ENCODE data around the gene TRIM33. TPM values are rescaled to one million over a fixed set of nuclear protein-coding genes. Genes with fewer than 3 reads are reported as not detected.
A peak's percentile ranks its signal among the peaks of the same experiment; 100 is the strongest.
"Not testable (repeated sequence)": the region's sequence is repeated elsewhere in the genome, so short reads cannot be mapped to it uniquely, and the experiment has no call there.

TRIM33 gene
- total and polyA plus RNA-seq, 4 experiments from 2014 or later, result 26.8 to 54.4 (median 42.1) TPM

DNA sequence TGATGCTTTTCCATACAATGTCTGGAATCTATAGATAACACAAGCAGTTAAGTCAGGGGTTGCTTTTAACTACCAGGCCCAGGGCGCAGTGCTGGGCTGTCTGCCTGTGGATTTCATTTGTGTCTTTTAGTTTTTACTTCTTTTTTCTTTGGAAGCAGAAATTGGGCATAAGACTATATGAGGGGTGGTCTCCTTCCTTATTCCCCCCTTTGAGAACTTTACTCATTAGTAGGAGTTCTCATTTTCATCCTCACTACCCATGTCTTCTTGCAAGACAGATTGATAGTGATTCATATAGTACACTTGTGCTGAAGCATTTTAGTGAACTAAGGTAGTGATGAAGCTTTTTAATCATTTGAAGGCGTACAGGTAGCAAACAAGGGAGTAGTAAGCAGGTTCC, 147.8 kb downstream of the TRIM33 start:
- CTCF ChIA-PET (ENCODE audit: partially characterized antibody); H3K9me3 ChIP-seq (ENCODE audit: control insufficient read depth in 1 of 2, low read length in 2 of 2); H3K27ac ChIP-seq (ENCODE audit: low read depth, low read length); H3K27me3 ChIP-seq (ENCODE audit: insufficient read depth, low read length); intact Hi-C loops (cut with micrococcal nuclease); H3K4me3 Mint-ChIP-seq; POLR2A ChIA-PET (ENCODE audit: partially characterized antibody); H3K4me3 ChIP-seq (ENCODE audit: low read length in 2 of 2); H3K27ac Mint-ChIP-seq; DNase-seq; H3K4me1 ChIP-seq (ENCODE audit: insufficient read depth, low read length); H3K36me3 ChIP-seq (ENCODE audit: insufficient read depth, low read length); H3K27me3 Mint-ChIP-seq; H3K4me1 Mint-ChIP-seq: not testable (repeated sequence)
- peaks cover 12 to 15% of the 10 kb centered on the region in 2 donors for H3K36me3 Mint-ChIP-seq
- peaks cover 2 to 47% (median 32%) of the 10 kb centered on the region in 8 donors for H3K9me3 Mint-ChIP-seq

DNA sequence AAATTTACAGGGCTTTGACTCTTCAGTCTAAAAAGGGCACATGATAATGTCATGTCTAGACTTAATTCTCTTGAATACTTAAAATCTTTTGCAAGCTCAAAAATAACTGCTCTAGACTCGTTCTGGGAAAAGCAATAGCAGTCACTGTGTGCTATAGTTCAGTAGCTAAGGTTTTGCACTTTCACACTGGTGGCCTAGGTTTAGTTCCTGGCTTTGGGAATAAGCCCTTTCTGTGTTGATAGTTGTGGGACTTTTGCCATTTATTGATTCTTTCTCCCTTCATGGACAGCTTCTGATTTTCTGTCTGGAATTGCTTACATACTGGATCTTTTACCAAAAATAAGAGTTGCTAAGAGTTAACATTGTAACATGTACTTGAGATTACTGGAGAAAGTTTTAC, 151.2 kb downstream of the TRIM33 start:
- peaks cover 0 to 34% (median 25%) of the 10 kb centered on the region in 8 donors for H3K9me3 Mint-ChIP-seq
- POLR2A ChIA-PET (ENCODE audit: partially characterized antibody), result no interaction called here
- peaks cover 12% of the 10 kb centered on the region in 2 donors for H3K36me3 Mint-ChIP-seq
- H3K27me3 Mint-ChIP-seq, result no peaks in the 10 kb centered on the region
- H3K27ac ChIP-seq (ENCODE audit: low read depth, low read length), result no peak overlapping the region
- H3K4me1 ChIP-seq (ENCODE audit: insufficient read depth, low read length), result no peaks in the 10 kb centered on the region
- no peaks in the 10 kb centered on the region for H3K27me3 ChIP-seq (ENCODE audit: insufficient read depth, low read length)
- no peaks in the 10 kb centered on the region for H3K36me3 ChIP-seq (ENCODE audit: insufficient read depth, low read length)
- H3K4me3 ChIP-seq (ENCODE audit: low read length in 2 of 2), result no peak overlapping the region
- no peak overlapping the region for H3K27ac Mint-ChIP-seq
- CTCF ChIA-PET (ENCODE audit: partially characterized antibody), result interaction anchor here (1.8 kb wide), 1 partner anchor 13 kb away, joined by 8 read pairs; no protein-coding TSS in a partner anchor
- H3K9me3 ChIP-seq (ENCODE audit: control insufficient read depth in 1 of 2, low read length in 2 of 2), result peaks cover 0 to 8% of the 10 kb centered on the region in 2 donors
- no peaks in the 10 kb centered on the region for H3K4me1 Mint-ChIP-seq
- DNase-seq, result no peak
- intact Hi-C loops (cut with micrococcal nuclease), result no loop called here
- H3K4me3 Mint-ChIP-seq, result no peak overlapping the region

DNA sequence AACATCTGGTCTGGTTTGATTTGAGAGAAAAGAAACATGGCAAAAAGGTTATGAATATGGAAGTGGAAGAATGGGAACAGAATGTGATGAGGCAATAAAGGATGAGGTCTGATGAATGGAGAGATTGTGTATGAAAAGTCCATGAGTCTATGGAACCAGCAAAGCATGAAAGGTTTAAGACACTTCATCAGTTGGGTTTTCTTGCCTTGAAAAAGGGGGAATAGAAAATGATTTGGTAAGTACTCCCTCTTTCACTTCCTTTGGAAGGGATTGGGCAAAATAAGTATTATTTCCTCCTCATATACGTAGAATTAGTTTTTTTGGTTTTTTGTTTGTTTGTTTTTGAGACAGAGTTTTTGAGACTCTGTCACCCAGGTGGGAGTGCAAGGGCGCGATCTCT, 155.8 kb downstream of the TRIM33 start:
- CTCF ChIA-PET (ENCODE audit: partially characterized antibody), result interaction anchor here (1.0 kb wide), 1 partner anchor 8 kb away, joined by 3 read pairs; no protein-coding TSS in a partner anchor
- intact Hi-C loops (cut with micrococcal nuclease), result no loop called here
- Mint-ChIP-seq H3K27me3 (no peaks in the 10 kb centered on the region), H3K36me3 (no peaks in the 10 kb centered on the region), H3K4me1 (peaks cover 0 to 15% (median 2%) of the 10 kb centered on the region in 4 donors), H3K27ac (no peak overlapping the region), H3K9me3 (peaks cover 0 to 3% (median 0%) of the 10 kb centered on the region in 8 donors), H3K4me3 (no peak overlapping the region)
- Histone ChIP-seq H3K27ac (ENCODE audit: low read depth, low read length) (no peak overlapping the region), H3K4me1 (ENCODE audit: insufficient read depth, low read length) (no peaks in the 10 kb centered on the region), H3K4me3 (ENCODE audit: low read length in 2 of 2) (no peak overlapping the region), H3K36me3 (ENCODE audit: insufficient read depth, low read length) (no peaks in the 10 kb centered on the region), H3K9me3 (ENCODE audit: control insufficient read depth in 1 of 2, low read length in 2 of 2) (no peaks in the 10 kb centered on the region), H3K27me3 (ENCODE audit: insufficient read depth, low read length) (no peaks in the 10 kb centered on the region)
- POLR2A ChIA-PET (ENCODE audit: partially characterized antibody), result interaction anchor here (1.1 kb wide), 1 partner anchor 9 kb away, joined by 3 read pairs; no protein-coding TSS in a partner anchor
- DNase-seq, result no peak

DNA sequence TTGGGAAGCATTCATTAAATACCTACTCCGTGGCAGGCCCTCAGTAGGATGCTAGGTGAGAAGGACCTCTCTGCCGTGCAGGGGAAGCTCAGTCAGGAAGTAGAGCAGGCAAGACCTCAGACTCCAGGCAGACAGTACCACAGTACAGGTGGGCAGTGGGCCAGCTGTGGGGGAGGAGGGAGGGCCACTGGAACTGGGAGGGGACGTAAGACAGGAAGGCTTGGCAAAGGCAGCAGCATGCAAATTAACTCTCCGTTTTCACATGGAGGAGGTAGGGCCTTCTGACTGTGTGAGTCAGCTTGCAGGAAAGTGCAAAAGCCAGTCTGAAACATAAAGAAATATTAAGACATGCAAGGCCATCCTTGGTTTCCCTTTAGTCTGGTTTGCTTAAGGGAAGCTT, 157.7 kb downstream of the TRIM33 start:
- peaks cover 0 to 15% (median 2%) of the 10 kb centered on the region in 4 donors for H3K4me1 Mint-ChIP-seq
- no peaks in the 10 kb centered on the region for H3K9me3 Mint-ChIP-seq
- Histone ChIP-seq H3K4me1 (ENCODE audit: insufficient read depth, low read length) (no peaks in the 10 kb centered on the region), H3K4me3 (ENCODE audit: low read length in 2 of 2) (no peak overlapping the region), H3K9me3 (ENCODE audit: control insufficient read depth in 1 of 2, low read length in 2 of 2) (no peaks in the 10 kb centered on the region), H3K27ac (ENCODE audit: low read depth, low read length) (no peak overlapping the region), H3K27me3 (ENCODE audit: insufficient read depth, low read length) (no peaks in the 10 kb centered on the region), H3K36me3 (ENCODE audit: insufficient read depth, low read length) (no peaks in the 10 kb centered on the region)
- no peaks in the 10 kb centered on the region for H3K36me3 Mint-ChIP-seq
- DNase-seq, result no peak
- H3K4me3 Mint-ChIP-seq, result no peak overlapping the region
- CTCF ChIA-PET (ENCODE audit: partially characterized antibody), result interaction anchor here (0.6 to 1.7 kb wide), 2 partner anchors 12 to 483 kb away, joined by 3 to 4 read pairs; no protein-coding TSS in a partner anchor
- POLR2A ChIA-PET (ENCODE audit: partially characterized antibody), result no interaction called here
- H3K27ac Mint-ChIP-seq, result peak overlapping the region in 2 of 7 donors; percentile 20 to 85
- no peaks in the 10 kb centered on the region for H3K27me3 Mint-ChIP-seq
- intact Hi-C loops (cut with micrococcal nuclease), result no loop called here

DNA sequence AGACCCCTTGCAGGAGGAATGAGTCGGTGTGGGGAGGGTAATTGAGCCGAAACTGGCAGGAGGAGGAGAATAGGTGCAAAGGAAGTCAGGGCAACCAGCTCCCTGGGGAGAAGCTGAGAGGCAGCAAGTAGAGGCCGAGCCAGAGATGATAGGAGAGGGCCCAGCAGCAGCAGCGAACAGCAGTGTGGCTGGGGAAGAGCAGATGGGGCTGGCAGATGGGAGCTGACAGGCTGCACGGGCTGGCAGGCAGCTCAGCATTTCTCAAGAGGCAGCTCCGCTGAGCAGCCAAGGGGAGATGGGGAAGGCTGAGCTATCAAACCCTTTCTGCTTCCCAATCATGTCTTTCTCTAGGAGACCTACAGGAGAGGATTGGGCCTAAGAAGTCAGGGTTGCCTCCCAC, 158.2 kb downstream of the TRIM33 start:
- POLR2A ChIA-PET (ENCODE audit: partially characterized antibody), result no interaction called here

DNA sequence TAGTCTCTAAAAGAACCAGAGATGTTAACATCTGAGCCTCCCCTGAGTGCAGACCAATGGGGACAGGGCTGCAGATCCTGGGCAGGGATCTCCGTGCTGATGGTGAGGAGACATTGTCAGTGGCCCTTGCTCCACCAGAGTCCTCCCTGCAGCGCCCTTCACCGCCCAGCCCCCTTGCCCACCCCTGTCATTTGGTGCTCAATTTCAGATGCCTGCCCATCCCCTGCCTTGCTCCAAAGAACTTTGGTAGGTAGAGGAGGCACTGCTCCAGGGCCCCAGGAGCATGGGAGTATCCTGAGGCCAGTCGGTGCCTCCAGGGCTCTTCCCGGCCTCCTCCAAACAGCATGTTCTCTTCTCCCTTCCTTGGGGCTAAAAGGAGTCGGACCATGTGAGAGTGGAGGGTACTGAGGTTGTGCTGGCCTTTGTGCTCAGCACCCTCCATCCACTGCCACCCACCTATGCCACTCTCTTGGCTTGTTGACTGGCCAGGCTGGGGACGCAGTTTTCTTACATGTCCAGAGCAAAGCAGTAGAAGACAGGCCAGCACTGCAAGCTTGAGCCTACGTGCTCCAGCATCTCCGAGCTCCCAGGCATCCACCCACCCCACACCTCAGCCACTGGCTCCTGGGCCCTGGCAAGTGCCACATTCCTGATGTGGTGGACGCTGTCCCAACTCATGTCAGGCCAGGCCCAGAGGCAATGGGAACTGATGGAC, 160.1 kb downstream of the TRIM33 start:
- no peak overlapping the region for H3K27ac ChIP-seq (ENCODE audit: low read depth, low read length)
- no peaks in the 10 kb centered on the region for H3K36me3 ChIP-seq (ENCODE audit: insufficient read depth, low read length)
- peaks cover 11% of the 10 kb centered on the region for H3K4me1 ChIP-seq (ENCODE audit: insufficient read depth, low read length)
- H3K27ac Mint-ChIP-seq, result peak overlapping the region in 1 of 7 donors; percentile 51
- H3K9me3 Mint-ChIP-seq, result no peaks in the 10 kb centered on the region
- no peak overlapping the region for H3K4me3 ChIP-seq (ENCODE audit: low read length in 2 of 2)
- no peaks in the 10 kb centered on the region for H3K36me3 Mint-ChIP-seq
- POLR2A ChIA-PET (ENCODE audit: partially characterized antibody), result no interaction called here
- H3K4me1 Mint-ChIP-seq, result peaks cover 6 to 30% (median 13%) of the 10 kb centered on the region in 4 donors
- H3K27me3 ChIP-seq (ENCODE audit: insufficient read depth, low read length), result no peaks in the 10 kb centered on the region
- H3K4me3 Mint-ChIP-seq, result no peak overlapping the region
- no peaks in the 10 kb centered on the region for H3K27me3 Mint-ChIP-seq
- CTCF ChIA-PET (ENCODE audit: partially characterized antibody), result interaction anchor here (6.5 kb wide), 1 partner anchor 75 kb away, joined by 69 read pairs; no protein-coding TSS in a partner anchor
- intact Hi-C loops (cut with micrococcal nuclease), result no loop called here
- no peak for DNase-seq
- H3K9me3 ChIP-seq (ENCODE audit: control insufficient read depth in 1 of 2, low read length in 2 of 2), result no peaks in the 10 kb centered on the region

More for the DNA sequence above, 158.2 kb downstream of the TRIM33 start:
- H3K4me3 ChIP-seq (ENCODE audit: low read length in 2 of 2), result no peak overlapping the region
- H3K36me3 Mint-ChIP-seq, result no peaks in the 10 kb centered on the region
- intact Hi-C loops (cut with micrococcal nuclease), result no loop called here
- H3K27me3 Mint-ChIP-seq, result no peaks in the 10 kb centered on the region
- no peaks in the 10 kb centered on the region for H3K4me1 ChIP-seq (ENCODE audit: insufficient read depth, low read length)
- no peaks in the 10 kb centered on the region for H3K36me3 ChIP-seq (ENCODE audit: insufficient read depth, low read length)
- H3K27ac Mint-ChIP-seq, result peak overlapping the region in 3 of 7 donors; percentile 48 to 84 (median 64)
- DNase-seq, result no peak
- no peaks in the 10 kb centered on the region for H3K9me3 ChIP-seq (ENCODE audit: control insufficient read depth in 1 of 2, low read length in 2 of 2)
- no peaks in the 10 kb centered on the region for H3K27me3 ChIP-seq (ENCODE audit: insufficient read depth, low read length)
- H3K9me3 Mint-ChIP-seq, result no peaks in the 10 kb centered on the region
- CTCF ChIA-PET (ENCODE audit: partially characterized antibody), result interaction anchor here (1.7 kb wide), 1 partner anchor 11 kb away, joined by 4 read pairs; no protein-coding TSS in a partner anchor
- H3K4me3 Mint-ChIP-seq, result no peak overlapping the region
- no peak overlapping the region for H3K27ac ChIP-seq (ENCODE audit: low read depth, low read length)
- H3K4me1 Mint-ChIP-seq, result peaks cover 0 to 15% (median 2%) of the 10 kb centered on the region in 4 donors

DNA sequence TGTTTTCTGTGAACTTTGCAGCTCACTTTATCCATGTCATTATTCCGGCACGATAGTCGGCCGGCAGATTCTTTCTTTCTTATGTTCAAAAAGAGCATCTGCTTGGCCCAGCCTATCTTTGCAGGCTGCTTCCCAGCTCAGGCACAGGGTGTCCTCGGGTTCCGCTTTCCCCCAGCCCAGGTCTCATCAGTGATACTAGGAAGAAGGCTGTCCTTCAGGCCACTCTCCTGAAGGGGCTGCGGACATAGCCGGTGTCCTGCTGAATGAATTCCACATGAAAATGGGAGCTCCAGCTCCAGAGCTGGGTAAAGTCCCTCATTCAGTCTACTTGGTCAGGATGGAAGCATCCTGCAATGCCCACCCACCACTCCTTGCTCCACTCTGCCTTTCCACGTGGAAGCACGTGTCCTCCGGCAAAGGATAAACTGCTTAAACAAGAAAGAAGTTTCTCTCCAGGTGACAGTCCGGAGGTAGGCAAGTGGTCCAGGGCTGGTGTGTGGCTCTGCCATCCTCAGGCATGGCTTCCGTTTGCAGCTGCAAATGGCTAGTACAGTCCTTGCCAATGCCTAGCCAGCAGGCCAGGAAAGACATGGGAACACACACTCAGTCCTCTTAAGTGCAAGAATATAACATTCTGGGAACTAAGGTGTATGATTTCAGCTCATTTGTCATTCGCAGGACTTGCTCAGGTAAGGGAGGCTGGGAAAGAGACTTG, 161.0 kb downstream of the TRIM33 start:
- DNase-seq, result no peak
- Mint-ChIP-seq H3K27me3 (no peaks in the 10 kb centered on the region), H3K27ac (no peak overlapping the region), H3K9me3 (no peaks in the 10 kb centered on the region), H3K36me3 (no peaks in the 10 kb centered on the region), H3K4me1 (peaks cover 9 to 37% (median 16%) of the 10 kb centered on the region in 4 donors), H3K4me3 (no peak overlapping the region)
- POLR2A ChIA-PET (ENCODE audit: partially characterized antibody), result no interaction called here
- H3K27me3 ChIP-seq (ENCODE audit: insufficient read depth, low read length), result no peaks in the 10 kb centered on the region
- no peaks in the 10 kb centered on the region for H3K9me3 ChIP-seq (ENCODE audit: control insufficient read depth in 1 of 2, low read length in 2 of 2)
- intact Hi-C loops (cut with micrococcal nuclease), result loop anchor here (5.0 to 10.0 kb wide), 5 partner anchors 42 to 958 kb away; partner anchors contain the start of genes MAGI3 and OLFML3
- CTCF ChIA-PET (ENCODE audit: partially characterized antibody), result interaction anchor here (1.0 to 6.5 kb wide), 2 partner anchors 76 to 114 kb away, joined by 4 to 69 read pairs; no protein-coding TSS in a partner anchor
- no peak overlapping the region for H3K27ac ChIP-seq (ENCODE audit: low read depth, low read length)
- peaks cover 14% of the 10 kb centered on the region for H3K4me1 ChIP-seq (ENCODE audit: insufficient read depth, low read length)
- no peaks in the 10 kb centered on the region for H3K36me3 ChIP-seq (ENCODE audit: insufficient read depth, low read length)
- H3K4me3 ChIP-seq (ENCODE audit: low read length in 2 of 2), result no peak overlapping the region

Data from CD4-positive, alpha-beta memory T cell (primary cell).